K562 (cell line): ENCODE results near the gene TSKS. TPM values are rescaled to one million over a fixed set of nuclear protein-coding genes. Genes with fewer than 3 reads are reported as not detected.
A peak's percentile ranks its signal among the peaks of the same experiment; 100 is the strongest.

Experiments used
- HLTF ChIP-seq: fragments of 450-650 bp; IDR thresholded peaks from 2 replicates; pipeline ENCODE4 v1.6.1; 2016
- MXI1 ChIP-seq: IDR thresholded peaks from 2 replicates; pipeline ENCODE4 v1.6.1; 2011; ENCODE audit warnings: low read depth, mild to moderate bottlenecking, improper control_type of control experiment, low read length
- NCOA4 ChIP-seq: fragments of 450-650 bp; IDR thresholded peaks from 2 replicates; pipeline ENCODE4 v1.6.1; 2018; ENCODE audit warnings: mild to moderate bottlenecking; ENCODE audit not compliant: partially characterized antibody
- NR1H2 ChIP-seq: sonication (generic); formaldehyde crosslinking; IDR thresholded peaks from 2 replicates; pipeline ENCODE4 v1.4.0; 2020; ENCODE audit warnings: mild to moderate bottlenecking, missing genetic modification reagents
- SNIP1 ChIP-seq: fragments of 450-650 bp; IDR thresholded peaks from 2 replicates; pipeline ENCODE4 v1.7.1; 2017; ENCODE audit warnings: low read depth, mild to moderate bottlenecking
- SOX6 ChIP-seq: fragments of 450-650 bp; IDR thresholded peaks from 2 replicates; pipeline ENCODE4 v1.6.1; 2014; ENCODE audit warnings: mild to moderate bottlenecking
- ZNF644 ChIP-seq: fragments of 200-800 bp; sonication (Bioruptor generic); IDR thresholded peaks from 2 replicates; pipeline ENCODE4 v1.6.1; 2016; ENCODE audit warnings: low read depth, missing genetic modification characterization, missing compliant biosample characterization
- ZNF717 ChIP-seq: fragments of 250-450 bp; sonication (Bioruptor Pico); IDR thresholded peaks from 2 replicates; pipeline ENCODE4 v1.5.0; 2021
- ZNF780A ChIP-seq: fragments of 250-450 bp; sonication (Bioruptor Pico); IDR thresholded peaks from 2 replicates; pipeline ENCODE4 v1.5.0; 2021; ENCODE audit warnings: mild to moderate bottlenecking
- polyA plus RNA-seq, 8 experiments: library from polyadenylated mRNA; depleted of rRNA in 4 of 8; stranded (reverse) in 5 of 8; unstranded in 3 of 8; fragments of >200 nt; fragmentation: Nextera tagmentation in 2 of 8; fragmentation: Illumina TruSeq in 1 of 8; extraction: Ambion mirVana in 2 of 8; extraction: Trizol in 1 of 8; gene quantifications; 2 replicates each; pipeline versions ENCODE4 v1.2.1 to v1.2.3, GENCODE V29; 2011 to 2014; ENCODE audit warnings: inconsistent platforms in 1 of 8, missing spikeins in 1 of 8
- total RNA-seq, 7 experiments: library from RNA; depleted of rRNA in 6 of 7; stranded (reverse); fragments of >200 nt in 6 of 7; fragmentation: Illumina TruSeq in 2 of 7; extraction: Trizol in 2 of 7; gene quantifications; 2 replicates each; pipeline versions ENCODE4 v1.2.1 to v1.2.3, GENCODE V29; 2011 to 2021; ENCODE audit warnings: low replicate concordance in 1 of 7
- TF ChIP-seq, protein P1 (sequence below): fragments of 250-450 bp; sonication (Bioruptor Pico); IDR thresholded peaks from 2 replicates; pipeline ENCODE4 v1.9.0; 2021; ENCODE audit warnings: mild to moderate bottlenecking, inconsistent platforms
- TF ChIP-seq, protein P2 (sequence below): fragments of 250-450 bp; sonication (Bioruptor Pico); IDR thresholded peaks from 2 replicates; pipeline ENCODE4 v1.8.0; 2021; ENCODE audit warnings: moderate library complexity, mild to moderate bottlenecking, inconsistent platforms
- TF ChIP-seq, protein P3 (sequence below): sonication (generic); formaldehyde crosslinking; IDR thresholded peaks from 2 replicates; pipeline ENCODE4 v1.8.1; 2023; ENCODE audit warnings: mild to moderate bottlenecking, missing genetic modification reagents
- TF ChIP-seq, protein P4 (sequence below): IDR thresholded peaks from 3 replicates; pipeline ENCODE4 v1.6.1; 2011; ENCODE audit warnings: borderline replicate concordance, mild to moderate bottlenecking; ENCODE audit not compliant: insufficient read length, insufficient read depth
- TF ChIP-seq, protein P5 (sequence below), 2 experiments: fragments of 450-650 bp in 1 of 2; IDR thresholded peaks; 2 replicates each; pipeline ENCODE4 v1.6.1; 2011 to 2017; ENCODE audit warnings: low read depth in 2 of 2, antibody characterized with exemption in 1 of 2, borderline replicate concordance in 1 of 2, low read length in 1 of 2, mild to moderate bottlenecking in 1 of 2, mixed read lengths in 1 of 2; ENCODE audit not compliant: control insufficient read depth in 1 of 2

The TSKS gene
- total and polyA plus RNA-seq, 9 of the 15 experiments (the other 6 are each of a cell fraction or from before 2014, with no cell fraction given) = 0.14 to 4.5 (median 0.80) TPM

DNA sequence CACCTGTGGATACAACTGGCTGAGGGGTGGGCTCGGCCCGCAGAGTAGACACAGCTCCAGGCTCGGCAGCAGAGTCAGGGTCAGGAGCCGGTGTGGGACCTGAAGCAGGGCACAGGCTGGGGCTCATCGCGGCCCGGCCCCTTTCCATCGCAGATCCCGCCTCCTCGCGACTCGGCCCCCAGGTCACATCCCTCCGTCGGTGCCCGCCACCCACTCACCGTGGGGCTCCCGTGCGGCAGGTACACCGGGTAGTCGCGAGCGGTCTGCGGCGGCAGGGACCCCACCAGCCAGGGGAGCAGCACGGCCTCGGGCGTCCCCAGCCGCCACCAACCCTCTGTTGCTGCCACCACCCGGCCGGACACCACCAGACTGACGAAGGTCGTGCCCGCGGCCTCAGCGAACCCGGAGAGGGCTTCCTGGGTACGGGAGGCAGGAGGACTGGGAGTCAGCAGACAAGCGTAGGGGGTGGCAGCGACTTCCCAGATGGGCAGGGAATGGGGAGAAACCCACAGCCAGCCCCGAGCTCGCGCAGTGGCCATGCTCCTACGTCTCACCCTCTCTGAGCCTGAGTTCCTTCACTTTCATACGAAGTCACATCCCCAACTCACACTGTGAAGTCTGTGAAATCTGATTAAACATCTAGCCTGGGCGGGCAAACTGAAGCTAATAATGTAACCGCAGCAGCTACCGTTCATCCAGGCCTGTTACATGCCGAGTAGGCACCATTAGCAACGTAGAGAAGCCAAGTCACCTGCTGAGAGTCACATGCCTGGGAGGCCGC is 46.2 kb upstream of the TSKS start (continued):
- TF ChIP-seq SNIP1 (no peak), HLTF (no peak), NCOA4 (no peak), ZNF644 (no peak), SOX6 (no peak), NR1H2 (no peak), MXI1 (no peak), ZNF780A (CRISPR knock-in tag) (no peak), ZNF717 (CRISPR knock-in tag) (no peak)
- TF ChIP-seq, protein P1, sequence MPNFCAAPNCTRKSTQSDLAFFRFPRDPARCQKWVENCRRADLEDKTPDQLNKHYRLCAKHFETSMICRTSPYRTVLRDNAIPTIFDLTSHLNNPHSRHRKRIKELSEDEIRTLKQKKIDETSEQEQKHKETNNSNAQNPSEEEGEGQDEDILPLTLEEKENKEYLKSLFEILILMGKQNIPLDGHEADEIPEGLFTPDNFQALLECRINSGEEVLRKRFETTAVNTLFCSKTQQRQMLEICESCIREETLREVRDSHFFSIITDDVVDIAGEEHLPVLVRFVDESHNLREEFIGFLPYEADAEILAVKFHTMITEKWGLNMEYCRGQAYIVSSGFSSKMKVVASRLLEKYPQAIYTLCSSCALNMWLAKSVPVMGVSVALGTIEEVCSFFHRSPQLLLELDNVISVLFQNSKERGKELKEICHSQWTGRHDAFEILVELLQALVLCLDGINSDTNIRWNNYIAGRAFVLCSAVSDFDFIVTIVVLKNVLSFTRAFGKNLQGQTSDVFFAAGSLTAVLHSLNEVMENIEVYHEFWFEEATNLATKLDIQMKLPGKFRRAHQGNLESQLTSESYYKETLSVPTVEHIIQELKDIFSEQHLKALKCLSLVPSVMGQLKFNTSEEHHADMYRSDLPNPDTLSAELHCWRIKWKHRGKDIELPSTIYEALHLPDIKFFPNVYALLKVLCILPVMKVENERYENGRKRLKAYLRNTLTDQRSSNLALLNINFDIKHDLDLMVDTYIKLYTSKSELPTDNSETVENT (CRISPR knock-in tag) = no peak
- TF ChIP-seq, protein P2, sequence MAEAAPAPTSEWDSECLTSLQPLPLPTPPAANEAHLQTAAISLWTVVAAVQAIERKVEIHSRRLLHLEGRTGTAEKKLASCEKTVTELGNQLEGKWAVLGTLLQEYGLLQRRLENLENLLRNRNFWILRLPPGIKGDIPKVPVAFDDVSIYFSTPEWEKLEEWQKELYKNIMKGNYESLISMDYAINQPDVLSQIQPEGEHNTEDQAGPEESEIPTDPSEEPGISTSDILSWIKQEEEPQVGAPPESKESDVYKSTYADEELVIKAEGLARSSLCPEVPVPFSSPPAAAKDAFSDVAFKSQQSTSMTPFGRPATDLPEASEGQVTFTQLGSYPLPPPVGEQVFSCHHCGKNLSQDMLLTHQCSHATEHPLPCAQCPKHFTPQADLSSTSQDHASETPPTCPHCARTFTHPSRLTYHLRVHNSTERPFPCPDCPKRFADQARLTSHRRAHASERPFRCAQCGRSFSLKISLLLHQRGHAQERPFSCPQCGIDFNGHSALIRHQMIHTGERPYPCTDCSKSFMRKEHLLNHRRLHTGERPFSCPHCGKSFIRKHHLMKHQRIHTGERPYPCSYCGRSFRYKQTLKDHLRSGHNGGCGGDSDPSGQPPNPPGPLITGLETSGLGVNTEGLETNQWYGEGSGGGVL (CRISPR knock-in tag) = no peak
- TF ChIP-seq, protein P3, sequence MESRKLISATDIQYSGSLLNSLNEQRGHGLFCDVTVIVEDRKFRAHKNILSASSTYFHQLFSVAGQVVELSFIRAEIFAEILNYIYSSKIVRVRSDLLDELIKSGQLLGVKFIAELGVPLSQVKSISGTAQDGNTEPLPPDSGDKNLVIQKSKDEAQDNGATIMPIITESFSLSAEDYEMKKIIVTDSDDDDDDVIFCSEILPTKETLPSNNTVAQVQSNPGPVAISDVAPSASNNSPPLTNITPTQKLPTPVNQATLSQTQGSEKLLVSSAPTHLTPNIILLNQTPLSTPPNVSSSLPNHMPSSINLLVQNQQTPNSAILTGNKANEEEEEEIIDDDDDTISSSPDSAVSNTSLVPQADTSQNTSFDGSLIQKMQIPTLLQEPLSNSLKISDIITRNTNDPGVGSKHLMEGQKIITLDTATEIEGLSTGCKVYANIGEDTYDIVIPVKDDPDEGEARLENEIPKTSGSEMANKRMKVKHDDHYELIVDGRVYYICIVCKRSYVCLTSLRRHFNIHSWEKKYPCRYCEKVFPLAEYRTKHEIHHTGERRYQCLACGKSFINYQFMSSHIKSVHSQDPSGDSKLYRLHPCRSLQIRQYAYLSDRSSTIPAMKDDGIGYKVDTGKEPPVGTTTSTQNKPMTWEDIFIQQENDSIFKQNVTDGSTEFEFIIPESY (CRISPR knock-in tag) = peak; percentile 9; the same call in 1 of the 2 replicates
- TF ChIP-seq, protein P4, sequence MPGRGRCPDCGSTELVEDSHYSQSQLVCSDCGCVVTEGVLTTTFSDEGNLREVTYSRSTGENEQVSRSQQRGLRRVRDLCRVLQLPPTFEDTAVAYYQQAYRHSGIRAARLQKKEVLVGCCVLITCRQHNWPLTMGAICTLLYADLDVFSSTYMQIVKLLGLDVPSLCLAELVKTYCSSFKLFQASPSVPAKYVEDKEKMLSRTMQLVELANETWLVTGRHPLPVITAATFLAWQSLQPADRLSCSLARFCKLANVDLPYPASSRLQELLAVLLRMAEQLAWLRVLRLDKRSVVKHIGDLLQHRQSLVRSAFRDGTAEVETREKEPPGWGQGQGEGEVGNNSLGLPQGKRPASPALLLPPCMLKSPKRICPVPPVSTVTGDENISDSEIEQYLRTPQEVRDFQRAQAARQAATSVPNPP = no peak
- TF ChIP-seq, protein P5, sequence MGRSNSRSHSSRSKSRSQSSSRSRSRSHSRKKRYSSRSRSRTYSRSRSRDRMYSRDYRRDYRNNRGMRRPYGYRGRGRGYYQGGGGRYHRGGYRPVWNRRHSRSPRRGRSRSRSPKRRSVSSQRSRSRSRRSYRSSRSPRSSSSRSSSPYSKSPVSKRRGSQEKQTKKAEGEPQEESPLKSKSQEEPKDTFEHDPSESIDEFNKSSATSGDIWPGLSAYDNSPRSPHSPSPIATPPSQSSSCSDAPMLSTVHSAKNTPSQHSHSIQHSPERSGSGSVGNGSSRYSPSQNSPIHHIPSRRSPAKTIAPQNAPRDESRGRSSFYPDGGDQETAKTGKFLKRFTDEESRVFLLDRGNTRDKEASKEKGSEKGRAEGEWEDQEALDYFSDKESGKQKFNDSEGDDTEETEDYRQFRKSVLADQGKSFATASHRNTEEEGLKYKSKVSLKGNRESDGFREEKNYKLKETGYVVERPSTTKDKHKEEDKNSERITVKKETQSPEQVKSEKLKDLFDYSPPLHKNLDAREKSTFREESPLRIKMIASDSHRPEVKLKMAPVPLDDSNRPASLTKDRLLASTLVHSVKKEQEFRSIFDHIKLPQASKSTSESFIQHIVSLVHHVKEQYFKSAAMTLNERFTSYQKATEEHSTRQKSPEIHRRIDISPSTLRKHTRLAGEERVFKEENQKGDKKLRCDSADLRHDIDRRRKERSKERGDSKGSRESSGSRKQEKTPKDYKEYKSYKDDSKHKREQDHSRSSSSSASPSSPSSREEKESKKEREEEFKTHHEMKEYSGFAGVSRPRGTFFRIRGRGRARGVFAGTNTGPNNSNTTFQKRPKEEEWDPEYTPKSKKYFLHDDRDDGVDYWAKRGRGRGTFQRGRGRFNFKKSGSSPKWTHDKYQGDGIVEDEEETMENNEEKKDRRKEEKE (IDR thresholded peaks at IDR 0.05; ENCODE audit: borderline replicate concordance in 1 of 2, control insufficient read depth in 1 of 2, low read depth in 2 of 2, low read length in 1 of 2) = no peak
